Sigmoid colon (tissue), 7 donors: ENCODE data around the gene SMYD1. TPM values are rescaled to one million over a fixed set of nuclear protein-coding genes. Genes with fewer than 3 reads are reported as not detected.

Experiments used
- DNase-seq: peaks from one replicate; pipeline ENCODE4 v3.0.0-alpha.2; 2019
- H3K27ac ChIP-seq, 4 donors: fragments of 200-600 bp; sonication (generic); one replicate each; pipeline ENCODE4 v1.5.1; 2016 to 2019; ENCODE audit warnings: mild to moderate bottlenecking in 1 of 4
- H3K27me3 ChIP-seq, 3 donors: fragments of 200-600 bp; sonication (generic); one replicate each; pipeline ENCODE4 v1.5.1; 2019; ENCODE audit warnings: mild to moderate bottlenecking in 1 of 3
- H3K36me3 ChIP-seq, 4 donors: fragments of 200-600 bp; sonication (generic); one replicate each; pipeline ENCODE4 v1.5.1; 2016 to 2019
- H3K4me1 ChIP-seq, 4 donors: fragments of 200-600 bp; sonication (generic); one replicate each; pipeline ENCODE4 v1.5.1; 2017 to 2019
- H3K4me3 ChIP-seq, 4 donors: fragments of 200-600 bp; sonication (generic); one replicate each; pipeline ENCODE4 v1.5.1; 2017 to 2019; ENCODE audit warnings: mild to moderate bottlenecking in 2 of 4, moderate library complexity in 1 of 4
- H3K9me3 ChIP-seq, 4 donors: fragments of 200-600 bp in 3 of 4; sonication (generic) in 3 of 4; one replicate each; pipeline versions ENCODE4 v1.5.1 to v1.6.1; 2013 to 2019
- EP300 ChIP-seq, 4 donors: sonication (generic); formaldehyde crosslinking; IDR thresholded peaks; one replicate each; pipeline ENCODE4 v1.6.1; 2017; ENCODE audit warnings: antibody characterized with exemption in 4 of 4
- POLR2A ChIP-seq, 2 donors: fragments of 450-650 bp; IDR thresholded peaks; one replicate each; pipeline ENCODE4 v1.6.1; 2016; ENCODE audit warnings: antibody characterized with exemption in 2 of 2, mild to moderate bottlenecking in 2 of 2, moderate library complexity in 2 of 2
- POLR2AphosphoS5 ChIP-seq, 4 donors: sonication (generic); formaldehyde crosslinking; IDR thresholded peaks; one replicate each; pipeline ENCODE4 v1.6.1; 2017; ENCODE audit warnings: antibody characterized with exemption in 4 of 4
- WGBS, 2 donors: extraction: QIAGEN DNeasy Blood & Tissue Kit; methylation state at CpG; one replicate each; pipeline ENCODE4 v1.1.7; 2013; 5-methylcytosine and 5-hydroxymethylcytosine counted together
- intact Hi-C: fragments of 100-400 bp; cut with DNase I; formaldehyde crosslinking; loops from one replicate; pipeline ENCODE4 v1.15.1; 2023
- polyA plus RNA-seq, 3 donors: library from polyadenylated mRNA; stranded (reverse); fragments of 200-250 nt; gene quantifications; one replicate each; pipeline ENCODE4 v1.2.3, GENCODE V29; 2013
- total RNA-seq, 4 donors: library from RNA; depleted of rRNA; stranded (reverse); fragments of >200 nt; gene quantifications; one replicate each; pipeline ENCODE4 v1.1.0, GENCODE V29; 2016
- TF ChIP-seq, protein P1 (sequence below), 4 experiments: fragments of 450-650 bp in 3 of 4; fragments of 200-600 bp in 1 of 4; IDR thresholded peaks; one replicate each; pipeline ENCODE4 v1.5.1; 2016 to 2019; ENCODE audit warnings: antibody characterized with exemption in 4 of 4, mild to moderate bottlenecking in 3 of 4, moderate library complexity in 2 of 4
- donor health status: healthy with polysubstance abuse.
- donor health status: Bipolar disorder and iron deficiency.
- donor health status: healthy.

The SMYD1 gene
- total and polyA plus RNA-seq, 7 donors: under 0.01 to 45.7 (median 17.3) TPM; not detected in 1

- peaks cover 0 to 21% (median 8%) of the 10 kb centered on the region in 4 donors for H3K4me1 ChIP-seq
- DNase-seq: no peak
- no peaks in the 10 kb centered on the region for H3K27me3 ChIP-seq
- TF ChIP-seq POLR2AphosphoS5 (IDR thresholded peaks at IDR 0.05) (no peak), EP300 (IDR thresholded peaks at IDR 0.05) (no peak), POLR2A (IDR thresholded peaks at IDR 0.05) (no peak)
- TF ChIP-seq, protein P1, sequence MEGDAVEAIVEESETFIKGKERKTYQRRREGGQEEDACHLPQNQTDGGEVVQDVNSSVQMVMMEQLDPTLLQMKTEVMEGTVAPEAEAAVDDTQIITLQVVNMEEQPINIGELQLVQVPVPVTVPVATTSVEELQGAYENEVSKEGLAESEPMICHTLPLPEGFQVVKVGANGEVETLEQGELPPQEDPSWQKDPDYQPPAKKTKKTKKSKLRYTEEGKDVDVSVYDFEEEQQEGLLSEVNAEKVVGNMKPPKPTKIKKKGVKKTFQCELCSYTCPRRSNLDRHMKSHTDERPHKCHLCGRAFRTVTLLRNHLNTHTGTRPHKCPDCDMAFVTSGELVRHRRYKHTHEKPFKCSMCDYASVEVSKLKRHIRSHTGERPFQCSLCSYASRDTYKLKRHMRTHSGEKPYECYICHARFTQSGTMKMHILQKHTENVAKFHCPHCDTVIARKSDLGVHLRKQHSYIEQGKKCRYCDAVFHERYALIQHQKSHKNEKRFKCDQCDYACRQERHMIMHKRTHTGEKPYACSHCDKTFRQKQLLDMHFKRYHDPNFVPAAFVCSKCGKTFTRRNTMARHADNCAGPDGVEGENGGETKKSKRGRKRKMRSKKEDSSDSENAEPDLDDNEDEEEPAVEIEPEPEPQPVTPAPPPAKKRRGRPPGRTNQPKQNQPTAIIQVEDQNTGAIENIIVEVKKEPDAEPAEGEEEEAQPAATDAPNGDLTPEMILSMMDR (IDR thresholded peaks at IDR 0.05): no peak
- intact Hi-C loops: no loop called here
- no peak overlapping the region for H3K4me3 ChIP-seq
- WGBS, 2 donors: 52 to 81% methylated on average over 1 of the region's 1 CpG
- peaks cover 0 to 23% (median 0%) of the 10 kb centered on the region in 4 donors for H3K36me3 ChIP-seq
- peak overlapping the region in 1 of 4 donors; percentile 11 for H3K27ac ChIP-seq
- no peaks in the 10 kb centered on the region for H3K9me3 ChIP-seq
These were observed 15.2 kb downstream of the SMYD1 start for GRCh38 chr2:88082781-88083180.

DNA sequence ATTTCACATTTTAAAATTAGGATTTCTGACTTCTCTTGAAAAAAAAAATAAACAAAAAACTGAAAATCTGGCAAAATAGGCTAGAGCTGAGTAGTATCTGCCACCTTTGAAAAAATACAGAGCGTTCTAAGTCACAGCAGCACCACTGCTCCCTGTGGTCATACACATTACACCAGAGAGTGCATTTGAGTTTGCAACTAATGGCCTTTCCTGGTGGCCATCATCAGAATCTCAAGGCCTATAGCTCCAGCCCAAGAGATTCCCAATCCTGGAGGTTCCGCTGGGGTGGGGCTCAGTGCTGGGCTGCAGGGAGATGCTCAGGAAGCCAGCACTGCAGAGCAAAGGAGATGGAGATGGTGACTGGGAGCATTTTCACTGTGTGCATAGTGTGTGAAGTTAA, 17.5 kb downstream of the SMYD1 start:
- Histone ChIP-seq H3K4me1 (no peaks in the 10 kb centered on the region), H3K27me3 (no peaks in the 10 kb centered on the region), H3K4me3 (no peak overlapping the region), H3K9me3 (no peaks in the 10 kb centered on the region), H3K36me3 (peaks cover 0 to 37% (median 0%) of the 10 kb centered on the region in 4 donors), H3K27ac (no peak overlapping the region)
- no peak for DNase-seq
- TF ChIP-seq, protein P1 (IDR thresholded peaks at IDR 0.05): no peak
- TF ChIP-seq EP300 (IDR thresholded peaks at IDR 0.05): no peak
- TF ChIP-seq POLR2A (IDR thresholded peaks at IDR 0.05): no peak
- TF ChIP-seq POLR2AphosphoS5 (IDR thresholded peaks at IDR 0.05): no peak
- intact Hi-C loops: no loop called here
- 95% methylated on average over 2 of the region's 2 CpGs for WGBS, 2 donors

DNA sequence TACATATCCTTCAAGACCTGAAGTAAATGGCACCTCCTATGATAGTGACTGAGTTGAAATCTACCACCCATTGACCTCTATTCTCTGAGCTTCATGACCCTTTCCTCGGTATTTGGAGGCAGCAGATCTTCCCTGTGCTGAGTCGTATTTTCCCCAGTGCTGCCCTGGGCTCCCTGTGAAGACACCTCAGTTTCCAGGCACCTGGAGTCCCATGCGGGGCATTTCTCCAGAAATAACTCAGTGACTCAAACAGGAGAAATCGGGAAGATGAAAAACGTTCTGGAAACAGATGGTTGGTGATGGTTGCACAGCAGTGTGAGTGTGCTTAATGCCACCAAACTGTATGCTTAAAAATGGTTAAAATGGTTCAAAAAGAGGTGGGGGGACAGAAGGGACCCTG, 18.0 kb downstream of the SMYD1 start:
- Histone ChIP-seq H3K27me3 (no peaks in the 10 kb centered on the region), H3K4me1 (no peaks in the 10 kb centered on the region), H3K9me3 (no peaks in the 10 kb centered on the region), H3K27ac (no peak overlapping the region), H3K36me3 (peaks cover 0 to 40% (median 0%) of the 10 kb centered on the region in 4 donors), H3K4me3 (no peak overlapping the region)
- no peak for TF ChIP-seq EP300 (IDR thresholded peaks at IDR 0.05)
- TF ChIP-seq POLR2AphosphoS5 (IDR thresholded peaks at IDR 0.05): no peak
- TF ChIP-seq POLR2A (IDR thresholded peaks at IDR 0.05): no peak
- TF ChIP-seq, protein P1 (IDR thresholded peaks at IDR 0.05): no peak
- 90 to 93% methylated on average over 5 of the region's 5 CpGs for WGBS, 2 donors
- intact Hi-C loops: no loop called here
- no peak for DNase-seq

- intact Hi-C loops: no loop called here
- TF ChIP-seq POLR2A (IDR thresholded peaks at IDR 0.05) (no peak), POLR2AphosphoS5 (IDR thresholded peaks at IDR 0.05) (no peak), EP300 (IDR thresholded peaks at IDR 0.05) (no peak)
- TF ChIP-seq, protein P1 (IDR thresholded peaks at IDR 0.05): no peak
- Histone ChIP-seq H3K4me3 (no peak overlapping the region), H3K27ac (no peak overlapping the region), H3K4me1 (no peaks in the 10 kb centered on the region), H3K36me3 (peaks cover 0 to 48% (median 0%) of the 10 kb centered on the region in 4 donors), H3K27me3 (no peaks in the 10 kb centered on the region), H3K9me3 (no peaks in the 10 kb centered on the region)
- WGBS, 2 donors: 92 to 94% methylated on average over 9 of the region's 9 CpGs
- peak; percentile 17 for DNase-seq
These were observed 18.8 kb downstream of the SMYD1 start for GRCh38 chr2:88086401-88086800.

DNA sequence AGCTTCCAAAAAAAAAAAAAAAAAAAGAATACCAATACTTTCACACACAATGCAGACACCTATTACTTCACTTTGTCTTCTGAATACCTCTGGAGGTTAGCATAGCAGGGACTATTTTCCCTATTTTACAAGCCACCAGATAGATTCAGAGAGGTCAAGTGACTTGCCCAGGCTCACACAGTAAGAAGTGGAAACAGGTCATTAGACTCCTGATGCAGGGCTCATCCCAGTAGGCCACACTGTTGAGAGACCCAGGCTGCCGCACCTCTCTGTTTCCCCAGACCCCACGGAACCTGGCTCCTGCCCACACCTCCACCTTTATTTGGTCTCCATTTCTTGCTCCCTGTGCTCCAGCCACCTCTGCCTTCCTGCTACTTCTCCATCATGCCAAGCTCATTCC, 19.4 kb downstream of the SMYD1 start:
- intact Hi-C loops: no loop called here
- 90 to 97% methylated on average over 2 of the region's 2 CpGs for WGBS, 2 donors
- Histone ChIP-seq H3K27me3 (no peaks in the 10 kb centered on the region), H3K4me3 (no peak overlapping the region), H3K27ac (no peak overlapping the region), H3K9me3 (no peaks in the 10 kb centered on the region), H3K36me3 (peaks cover 0 to 54% (median 0%) of the 10 kb centered on the region in 4 donors), H3K4me1 (no peaks in the 10 kb centered on the region)
- DNase-seq: peak; percentile 38
- TF ChIP-seq POLR2AphosphoS5 (IDR thresholded peaks at IDR 0.05) (no peak), POLR2A (IDR thresholded peaks at IDR 0.05) (no peak), EP300 (IDR thresholded peaks at IDR 0.05) (no peak)
- TF ChIP-seq, protein P1 (IDR thresholded peaks at IDR 0.05): no peak
